Esophagus squamous epithelium (tissue), 4 donors: Measurements from ENCODE around the gene LBR.

Experiments
- CTCF ChIP-seq, 6 experiments: fragments of 450-650 bp in 4 of 6; fragments of 200-600 bp in 2 of 6; sonication (generic) in 2 of 6; IDR thresholded peaks; one replicate each; pipeline ENCODE4 v1.5.1; 2016 to 2019; ENCODE audit warnings: antibody characterized with exemption in 6 of 6, mild to moderate bottlenecking in 4 of 6, moderate library complexity in 4 of 6
- POLR2A ChIP-seq, 4 donors: fragments of 450-650 bp; IDR thresholded peaks; one replicate each; pipeline ENCODE4 v1.6.1; 2017; ENCODE audit warnings: antibody characterized with exemption in 4 of 4, mild to moderate bottlenecking in 4 of 4, moderate library complexity in 3 of 4

- TF ChIP-seq CTCF (IDR thresholded peaks at IDR 0.05) = no peak
- no peak for TF ChIP-seq POLR2A (IDR thresholded peaks at IDR 0.05)
Measured at GRCh38 chr1:225400968-225401367, 26.9 kb downstream of the LBR start.
